Caki2 (cell line): Measurements from ENCODE around the gene RAB5A. TPM values are rescaled to one million over a fixed set of nuclear protein-coding genes. Genes with fewer than 3 reads are reported as not detected.
"Not testable (repeated sequence)": the region's sequence is repeated elsewhere in the genome, so short reads cannot be mapped to it uniquely, and the experiment has no call there.

ENCODE experiments used
- DNase-seq: peaks from one replicate; pipeline ENCODE4 v3.0.0-alpha.2; 2015; ENCODE audit warnings: low read depth
- in situ Hi-C: cut with HindIII; loops from 2 replicates; pipeline ENCODE4 v1.10.0; 2016; ENCODE audit warnings: low sequenced_read_pairs, low pct_unique_long_range_greater_than_20kb, mixed read lengths
- total RNA-seq: library from RNA; depleted of rRNA; stranded (reverse); fragments of >200 nt; shearing (Covaris generic); gene quantifications from 2 replicates; pipeline ENCODE4 v1.2.3, GENCODE V29; 2014; ENCODE audit warnings: low replicate concordance

RAB5A gene
- total RNA-seq, 1 experiment from 2014 or later = 34.8 TPM

DNA sequence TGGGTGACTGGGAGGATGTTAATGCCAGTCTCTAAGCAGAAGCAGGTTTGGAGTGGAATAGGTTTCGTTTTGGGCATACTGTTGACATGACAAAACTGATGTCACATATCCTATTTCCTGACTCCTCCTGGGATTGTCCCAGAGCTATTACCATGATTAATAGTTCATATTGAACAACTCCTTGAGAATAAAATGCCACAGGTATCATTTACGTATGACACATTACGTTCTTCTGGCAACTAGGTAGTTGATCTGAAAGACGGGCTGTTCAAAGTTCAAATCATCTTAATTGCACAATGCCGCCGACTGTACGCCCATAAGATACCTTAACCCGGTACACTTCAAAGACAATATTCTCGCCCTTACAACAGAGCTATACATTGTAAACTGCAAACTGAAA, 1.4 kb upstream of the RAB5A start:
- in situ Hi-C loops = no loop called here
- no peak for DNase-seq

- in situ Hi-C loops = no loop called here
- DNase-seq = no peak
Observed at GRCh38 chr3:19945969-19946831, 697 bp upstream of the RAB5A start.

DNA sequence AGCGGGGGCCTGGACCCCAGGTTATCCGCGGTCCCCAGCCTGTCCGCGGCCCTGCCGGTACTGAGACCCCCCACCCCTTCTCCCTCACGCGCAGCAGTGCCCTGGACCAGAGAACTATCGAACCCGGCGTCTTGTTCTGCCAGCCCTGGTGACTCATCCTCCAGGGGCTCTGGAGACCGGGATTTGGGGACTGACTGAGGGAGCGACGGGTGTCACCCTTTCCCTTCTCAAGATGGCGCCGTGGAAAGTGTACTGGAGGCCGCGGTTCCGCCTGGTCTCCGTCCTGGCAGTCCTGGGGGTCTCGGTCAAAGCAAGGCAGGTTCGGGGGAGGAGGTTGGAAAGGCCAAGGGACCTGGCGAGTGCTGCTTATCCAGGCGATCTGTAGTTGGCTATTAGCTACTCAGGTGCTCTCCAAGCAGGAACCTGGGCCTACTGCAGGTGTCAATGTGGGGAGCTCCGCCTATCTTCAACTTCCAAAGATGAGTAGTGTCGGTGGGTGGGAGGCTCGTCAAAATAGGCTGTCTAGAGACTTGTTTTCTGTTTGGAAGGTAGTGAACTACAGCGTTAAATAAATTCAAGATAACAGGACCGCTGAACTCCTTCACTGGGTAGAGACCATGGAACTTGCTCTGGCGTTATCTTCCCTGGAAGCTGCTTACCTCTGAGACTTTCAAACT, 790 bp downstream of the RAB5A start:
- in situ Hi-C loops = no loop called here
- DNase-seq = peak; percentile 59

DNA sequence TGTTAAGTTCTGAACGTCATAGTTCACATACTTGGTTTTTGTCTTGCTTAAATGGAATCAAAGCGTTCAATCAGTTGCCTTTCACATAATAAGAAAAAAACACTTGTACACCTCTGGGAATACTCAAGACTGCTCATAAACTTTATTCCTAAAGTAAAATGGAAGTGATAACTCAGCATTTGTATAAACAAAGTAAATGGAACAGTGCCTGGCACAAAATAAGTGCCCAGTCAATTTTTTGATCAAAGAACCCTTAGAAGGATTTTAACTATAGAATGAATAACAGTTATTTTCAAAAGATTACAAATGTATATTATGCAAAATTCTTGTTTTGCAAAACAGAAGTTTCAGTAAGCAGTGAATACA, 1.3 kb downstream of the RAB5A start:
- in situ Hi-C loops = no loop called here
- DNase-seq = no peak

GRCh38 chr3:19950316-19950715, 3.4 kb downstream of the RAB5A start:
- no peak for DNase-seq
- in situ Hi-C loops = no loop called here

DNA sequence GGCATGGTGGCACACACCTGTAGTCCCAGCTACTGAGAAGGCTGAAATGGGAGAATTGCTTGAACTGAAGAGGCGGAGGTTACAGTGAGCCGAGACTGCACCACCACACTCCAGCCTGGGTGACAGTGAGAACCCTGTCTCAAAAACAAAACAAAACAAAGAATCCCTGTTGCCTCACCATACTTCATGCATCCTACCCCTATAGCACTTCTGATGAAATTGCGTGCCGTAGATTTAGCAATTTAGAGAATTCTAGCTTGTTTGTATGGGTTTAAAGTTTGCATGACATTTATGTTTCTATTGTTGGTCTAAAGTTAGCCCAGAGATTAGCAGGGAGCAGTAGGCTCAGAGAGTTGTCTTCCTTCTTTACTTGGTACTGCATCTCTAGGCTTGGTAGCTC, 7.8 kb downstream of the RAB5A start:
- DNase-seq = no peak
- in situ Hi-C loops = no loop called here

DNA sequence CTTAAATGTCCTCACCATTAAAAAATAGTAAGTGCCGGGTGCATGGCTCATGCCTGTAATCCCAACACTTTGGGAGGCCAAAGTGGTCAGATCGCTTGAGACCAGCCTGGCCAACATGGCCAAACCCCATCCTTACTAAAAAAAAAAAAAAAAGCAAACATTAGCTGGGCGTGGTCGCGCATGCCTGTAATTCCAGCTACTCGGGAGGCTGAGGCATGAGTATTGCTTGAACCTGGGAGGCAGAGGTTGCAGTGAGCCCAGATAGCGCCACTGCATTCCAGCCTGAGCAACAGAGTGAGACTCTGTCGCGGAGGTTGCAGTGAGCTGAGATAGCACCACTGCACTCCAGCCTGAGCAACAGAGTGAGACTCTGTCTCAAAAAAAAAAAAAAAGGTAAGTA, 10.5 kb downstream of the RAB5A start:
- DNase-seq, in situ Hi-C loops: not testable (repeated sequence)

DNA sequence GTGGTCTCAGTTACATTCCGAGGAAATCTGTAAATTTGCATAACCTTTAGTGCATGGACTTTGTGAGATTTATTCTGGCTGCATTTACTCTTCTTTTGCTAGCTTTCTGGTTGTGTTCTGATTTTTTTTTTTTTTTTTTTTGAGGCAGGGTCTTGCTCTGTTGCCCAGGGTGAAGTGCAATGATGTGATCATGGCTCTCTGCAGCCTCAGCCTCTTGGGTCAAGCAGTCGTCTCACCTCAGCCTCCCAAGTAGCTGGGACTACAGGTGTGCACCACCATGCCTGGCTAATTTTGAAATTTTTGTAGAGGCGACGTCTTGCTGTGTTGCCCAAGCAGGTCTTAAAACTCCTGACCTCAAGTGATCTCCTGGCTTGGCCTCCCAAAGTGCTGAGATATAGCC, 12.6 kb downstream of the RAB5A start:
- no peak for DNase-seq
- in situ Hi-C loops = no loop called here

GRCh38 chr3:19960696-19961095, 13.8 kb downstream of the RAB5A start:
- DNase-seq = no peak
- in situ Hi-C loops = no loop called here

DNA sequence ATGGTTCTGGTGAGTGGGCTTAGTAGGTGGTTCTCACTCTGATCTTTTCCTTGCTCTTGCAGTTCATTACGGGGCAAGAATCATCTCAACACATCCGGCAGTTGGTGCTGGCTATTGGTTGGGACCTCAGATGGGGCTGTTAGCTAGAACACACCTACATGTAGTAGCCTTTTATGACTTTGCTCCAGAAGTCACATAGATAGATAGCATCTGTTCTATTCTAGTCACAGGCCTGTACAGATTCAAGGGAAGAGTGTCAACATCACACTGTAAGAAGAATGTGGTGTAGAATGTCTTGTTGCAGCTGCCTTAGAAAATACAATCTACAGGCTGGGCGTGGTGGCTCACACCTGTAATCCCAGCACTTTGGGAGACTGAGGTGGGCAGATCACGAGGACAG, 15.1 kb downstream of the RAB5A start:
- no peak for DNase-seq
- in situ Hi-C loops = no loop called here

GRCh38 chr3:19967208-19967607, 20.3 kb downstream of the RAB5A start:
- in situ Hi-C loops = no loop called here
- no peak for DNase-seq

GRCh38 chr3:19967812-19968211, 20.9 kb downstream of the RAB5A start:
- DNase-seq = no peak
- in situ Hi-C loops = no loop called here

DNA sequence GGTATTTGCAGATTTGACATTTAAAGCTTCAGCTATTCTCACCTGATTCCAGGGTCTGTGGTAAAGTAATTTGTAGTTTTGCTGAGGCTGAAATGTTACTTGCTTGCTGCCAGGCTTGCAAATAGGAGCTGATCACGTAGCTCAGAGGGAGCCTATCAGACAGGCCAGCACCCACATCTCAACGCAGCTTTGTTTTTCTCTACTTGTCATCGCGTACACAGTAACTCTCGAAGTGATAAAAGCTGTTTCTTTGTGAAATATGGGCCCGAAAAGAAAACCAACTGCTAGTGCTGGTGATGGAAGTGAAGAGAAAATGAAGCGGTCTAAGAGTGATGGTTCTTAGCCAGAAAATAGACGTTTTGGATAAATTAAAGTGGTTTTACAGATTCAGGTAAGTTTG, 23.4 kb downstream of the RAB5A start:
- DNase-seq = no peak
- in situ Hi-C loops = no loop called here

GRCh38 chr3:19972054-19972453, 25.2 kb downstream of the RAB5A start:
- DNase-seq = no peak
- in situ Hi-C loops = no loop called here

- in situ Hi-C loops, DNase-seq: not testable (repeated sequence)
Observed at GRCh38 chr3:19988904-19989303, 42.0 kb downstream of the RAB5A start.

- no peak for DNase-seq
- in situ Hi-C loops = no loop called here
Observed at GRCh38 chr3:19994796-19995195, 47.9 kb downstream of the RAB5A start.

DNA sequence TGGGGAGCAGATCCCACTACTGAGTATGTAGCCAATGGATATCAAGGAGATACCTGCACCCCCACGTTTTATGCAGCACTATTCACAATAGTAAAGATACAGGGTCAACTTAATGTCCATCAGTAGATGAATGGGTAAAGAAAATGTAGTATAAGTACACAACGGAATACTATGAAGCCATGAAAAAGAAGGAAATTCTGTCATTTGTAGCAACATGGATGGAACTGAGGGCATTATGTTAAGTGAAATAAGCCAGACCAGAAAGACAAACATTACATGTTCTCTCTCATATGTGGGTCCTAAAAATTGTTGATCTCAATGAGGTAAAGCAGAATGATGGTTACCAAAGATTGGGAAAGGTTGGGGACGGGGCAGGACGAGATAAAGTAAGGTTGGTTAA, 50.6 kb downstream of the RAB5A start:
- in situ Hi-C loops = no loop called here
- no peak for DNase-seq

DNA sequence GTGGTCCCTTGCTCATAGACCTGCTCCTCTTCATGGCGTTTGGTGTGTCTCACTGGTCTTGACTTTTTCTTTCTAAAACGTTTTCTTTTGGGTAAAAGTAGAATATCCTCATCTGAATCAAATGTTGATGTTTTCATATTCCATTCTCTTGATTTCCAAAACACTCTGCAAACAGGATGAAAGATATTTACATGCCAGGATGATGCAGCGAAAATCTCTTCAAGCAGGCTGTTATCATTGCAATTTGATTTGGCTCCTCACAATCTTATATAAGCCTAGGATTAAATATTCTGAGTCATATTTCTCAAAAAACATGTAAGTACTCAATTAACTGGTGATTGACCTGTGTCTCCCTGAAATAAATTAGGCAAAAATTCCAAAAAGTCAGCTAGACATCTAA, 55.0 kb downstream of the RAB5A start:
- in situ Hi-C loops = no loop called here
- no peak for DNase-seq

DNA sequence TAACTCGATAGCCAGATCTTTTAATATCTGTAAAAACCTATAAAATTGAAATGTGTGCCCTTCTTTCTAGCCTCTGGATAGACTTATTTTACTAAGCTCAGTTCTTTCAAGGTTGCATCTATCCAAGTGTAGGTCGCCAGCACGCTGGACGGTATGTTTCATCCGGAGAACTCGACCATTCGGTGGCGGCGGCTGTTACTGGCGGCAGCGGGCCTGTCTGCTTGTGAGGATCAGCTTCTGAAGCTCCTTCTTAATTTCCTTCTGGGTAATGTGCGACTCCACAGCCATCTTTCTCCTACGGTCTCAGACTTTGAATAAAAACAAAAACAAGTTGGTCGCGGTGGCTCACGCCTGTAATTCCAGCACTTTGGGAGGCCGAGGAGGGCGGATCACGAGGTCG, 61.1 kb downstream of the RAB5A start:
- no peak for DNase-seq
- in situ Hi-C loops = no loop called here

- no peak for DNase-seq
- in situ Hi-C loops = no loop called here
Observed at GRCh38 chr3:20008646-20009045, 61.7 kb downstream of the RAB5A start.
